ENCODE results near the gene CA5B. TPM values are rescaled to one million over a fixed set of nuclear protein-coding genes. Genes with fewer than 3 reads are reported as not detected.

Gene CA5B
- total and polyA plus RNA-seq, 10 of the 15 experiments (the other 5 are each of a cell fraction or from before 2014, with no cell fraction given), result 1.2 to 6.0 (median 3.2) TPM

GRCh38 chrX:15812192-15812938 lies 74.3 kb downstream of the CA5B start:
- TF ChIP-seq ZZZ3 (IDR thresholded peaks at IDR 0.05; ENCODE audit: control insufficient read depth, insufficient read length, low read depth) (no peak), IRF3 (IDR thresholded peaks at IDR 0.05) (no peak), ESRRA (IDR thresholded peaks at IDR 0.05; ENCODE audit: low read length) (no peak), CREM (IDR thresholded peaks at IDR 0.05; ENCODE audit: low read depth) (no peak), EP300 (IDR thresholded peaks at IDR 0.05; ENCODE audit: borderline replicate concordance in 1 of 2, control insufficient read depth in 1 of 2, low read depth in 2 of 2, low read length in 2 of 2) (no peak), HCFC1 (IDR thresholded peaks at IDR 0.05; ENCODE audit: low read length) (no peak), ZNF217 (IDR thresholded peaks at IDR 0.05) (no peak), BCL11A (IDR thresholded peaks at IDR 0.05; ENCODE audit: low read depth, low read length) (no peak), CEBPZ (IDR thresholded peaks at IDR 0.05; ENCODE audit: low read depth, low read length) (no peak), CREB1 (IDR thresholded peaks at IDR 0.05; ENCODE audit: low read depth) (no peak), PAX5 (IDR thresholded peaks at IDR 0.05; ENCODE audit: borderline replicate concordance, low read depth, low read length) (no peak), STAT3 (IDR thresholded peaks at IDR 0.05; ENCODE audit: low read depth, low read length) (no peak), FOXM1 (IDR thresholded peaks at IDR 0.05; ENCODE audit: low read depth, low read length) (no peak), NFIC (IDR thresholded peaks at IDR 0.05; ENCODE audit: low read depth, low read length) (no peak), ASH2L (IDR thresholded peaks at IDR 0.05; ENCODE audit: borderline replicate concordance, low read depth) (no peak), SP1 (IDR thresholded peaks at IDR 0.05; ENCODE audit: low read depth, low read length) (no peak)
- Histone ChIP-seq H3K9me3 (replicated peaks; ENCODE audit: control insufficient read depth, insufficient read depth, low read length) (no peaks in the 10 kb centered on the region), H3K4me3 (no peak overlapping the region), H3K79me2 (ENCODE audit: control insufficient read depth, insufficient read depth, low read length) (no peaks in the 10 kb centered on the region), H3K4me1 (ENCODE audit: control insufficient read depth, insufficient read depth, low read length) (peaks cover 6% of the 10 kb centered on the region; the same call in 1 of the 2 replicates), H2AFZ (ENCODE audit: control insufficient read depth, low read depth, low read length) (no peak overlapping the region), H3K9ac (ENCODE audit: control insufficient read depth, insufficient read depth, low read length) (no peak overlapping the region), H3K27ac (ENCODE audit: control insufficient read depth, insufficient read depth) (no peak overlapping the region), H3K36me3 (ENCODE audit: control insufficient read depth in 2 of 2, insufficient read depth in 2 of 2, low read length in 1 of 2) (peaks cover 14 to 44% of the 10 kb centered on the region in 2 experiments), H3K27me3 (replicated peaks in 1 of 2; ENCODE audit: control insufficient read depth in 2 of 2, insufficient read depth in 2 of 2, low read length in 1 of 2) (no peaks in the 10 kb centered on the region), H4K20me1 (ENCODE audit: control insufficient read depth, insufficient read depth) (no peaks in the 10 kb centered on the region), H3K4me2 (ENCODE audit: control insufficient read depth, insufficient read depth) (no peak overlapping the region)
- intact Hi-C loops (cut with micrococcal nuclease; ENCODE audit: unreplicated experiment), result no loop called here
- RAD21 ChIA-PET (ENCODE audit: unreplicated experiment), result no interaction called here
- FAIRE-seq, result no peak
- 97% methylated on average over 8 of the region's 8 CpGs for WGBS (ENCODE audit: insufficient coverage, insufficient replicate concordance, low lambda C conversion rate, missing lambda C conversion rate)
- no TSS peak for BruUV-seq (replicated peaks)
- CTCF ChIA-PET, result interaction anchor here (0.9 to 1.0 kb wide), 3 partner anchors 61 to 160 kb away, joined by 3 to 4 read pairs (median 3); no protein-coding TSS in a partner anchor
- no peak for DNase-seq (ENCODE audit: low read depth, low spot score)
- in situ Hi-C loops (cut with MboI), result no loop called here
- SMC1A ChIA-PET (ENCODE audit: uncharacterized antibody, unreplicated experiment), result no interaction called here
- POLR2A ChIA-PET, result no interaction called here
- ATAC-seq, result no peak

All from GM12878 (cell line).